Measurements from ENCODE around the gene MAPK10.
A peak's percentile ranks its signal among the peaks of the same experiment; 100 is the strongest.

- TF ChIP-seq ZNF121 (CRISPR knock-in tag; IDR thresholded peaks at IDR 0.05) (no peak), AR (CRISPR knock-in tag; IDR thresholded peaks at IDR 0.05) (no peak), ATF2 (CRISPR knock-in tag; IDR thresholded peaks at IDR 0.05; ENCODE audit: borderline replicate concordance, low read depth) (no peak), NFYB (CRISPR knock-in tag; conservative IDR thresholded peaks at IDR 0.05; ENCODE audit: low read depth) (no peak), IRF2 (CRISPR knock-in tag; IDR thresholded peaks at IDR 0.05; ENCODE audit: borderline replicate concordance, low read depth) (no peak), CTCF (IDR thresholded peaks at IDR 0.05) (peak; percentile 68; the same call in 1 of the 2 replicates), SMAD3 (CRISPR knock-in tag; IDR thresholded peaks at IDR 0.05; ENCODE audit: borderline replicate concordance) (no peak), SP1 (CRISPR knock-in tag; conservative IDR thresholded peaks at IDR 0.05) (0 out of 2 replicates have a peak, but pooled peaks have one; percentile 23), AFF4 (CRISPR knock-in tag; IDR thresholded peaks at IDR 0.05; ENCODE audit: borderline replicate concordance) (no peak)
Measured at GRCh38 chr4:86223472-86223871, 136.4 kb downstream of the MAPK10 start.

Data from WTC11 (cell line).